HepG2 (cell line): ENCODE results near the gene EHD4. TPM values are rescaled to one million over a fixed set of nuclear protein-coding genes. Genes with fewer than 3 reads are reported as not detected.

Experiments
- ATAC-seq: fragments of 200-7000 bp; cut with Tn5 transposase; 3 replicates; pipeline ENCODE4 v1.9.1; 2020; ENCODE audit warnings: mild to moderate bottlenecking, moderate library complexity
- BruUV-seq: library from RNA; stranded (reverse); fragments of 400-500 nt; replicated peaks from 2 replicates; lab custom pipeline; 2021; lab: Mats Ljungman, UMichigan
- CTCF ChIA-PET: fragments of 300-600 bp; formaldehyde crosslinking; extraction: SDS; loops from one replicate; lab custom pipeline; 2021; ENCODE audit warnings: low total read pairs, inconsistent platforms, low intra/inter-chr PET ratio; lab: Yijun Ruan, JAX
- POLR2A ChIA-PET: fragments of 350-600 bp; sonication (Branson Sonifier 250); formaldehyde crosslinking; loops from one replicate; lab custom pipeline; 2020; ENCODE audit warnings: antibody characterized with exemption, inconsistent platforms; lab: Yijun Ruan, JAX
- DNase-seq: peaks from one replicate; pipeline ENCODE4 v3.0.0-alpha.2; 2015; ENCODE audit warnings: low spot score
- FAIRE-seq: peaks from 3 replicates; lab custom pipeline; 2011; peaks lifted over from hg19 to GRCh38; lab: Jason Lieb, UNC
- H2AFZ ChIP-seq: one replicate; pipeline ENCODE4 v1.6.1; 2011; ENCODE audit warnings: low read length, inconsistent platforms
- H3K27ac ChIP-seq: fragments of 300-600 bp; 3 replicates; pipeline ENCODE4 v1.8.0; 2011; ENCODE audit warnings: mixed run types, mild to moderate bottlenecking, mixed read lengths, low read length, inconsistent platforms; ENCODE audit not compliant: insufficient read depth; ENCODE audit errors: extremely low read length
- H3K27me3 ChIP-seq, 2 experiments: fragments of 200-600 bp in 1 of 2; 2 replicates in 1 of 2; 3 replicates in 1 of 2; pipeline versions ENCODE4 v1.6.0 to v1.8.0; 2011; ENCODE audit warnings: low read length in 2 of 2, mild to moderate bottlenecking in 2 of 2, moderate library complexity in 2 of 2, inconsistent platforms in 1 of 2; ENCODE audit not compliant: insufficient read depth in 2 of 2, control insufficient read depth in 1 of 2
- H3K36me3 ChIP-seq, 2 experiments: fragments of 200-600 bp in 1 of 2; replicated peaks in 1 of 2; 2 replicates in 1 of 2; 3 replicates in 1 of 2; pipeline versions ENCODE4 v1.5.1 to v1.8.0; 2011; ENCODE audit warnings: low read length in 2 of 2, inconsistent platforms in 1 of 2; ENCODE audit not compliant: insufficient read depth in 2 of 2, control insufficient read depth in 1 of 2
- H3K4me1 ChIP-seq: 2 replicates; pipeline ENCODE4 v1.5.1; 2012; ENCODE audit warnings: low read length, inconsistent platforms; ENCODE audit not compliant: insufficient read depth
- H3K4me2 ChIP-seq: 2 replicates; pipeline ENCODE4 v1.6.0; 2011; ENCODE audit warnings: low read depth, low read length, inconsistent platforms
- H3K4me3 ChIP-seq, 3 experiments: fragments of 200-600 bp in 1 of 3; sonication (generic), shearing (Covaris generic) in 1 of 3; replicated peaks in 1 of 3; 2 replicates each; pipeline ENCODE4 v1.5.1; 2011 to 2016; ENCODE audit warnings: low read length in 3 of 3, inconsistent platforms in 2 of 3, low read depth in 2 of 3, mild to moderate bottlenecking in 2 of 3, control low read depth in 1 of 3, mixed read lengths in 1 of 3; ENCODE audit not compliant: insufficient read depth in 1 of 3
- H3K79me2 ChIP-seq: one replicate; pipeline ENCODE4 v1.6.1; 2011; ENCODE audit warnings: low read length, inconsistent platforms; ENCODE audit not compliant: insufficient read depth
- H3K9ac ChIP-seq: 2 replicates; pipeline ENCODE4 v1.6.0; 2011; ENCODE audit warnings: mild to moderate bottlenecking, low read depth, low read length, inconsistent platforms; ENCODE audit not compliant: insufficient read depth
- H3K9me3 ChIP-seq: 2 replicates; pipeline ENCODE4 v1.5.1; 2012; ENCODE audit warnings: mild to moderate bottlenecking, low read length
- H4K20me1 ChIP-seq: 2 replicates; pipeline ENCODE4 v1.6.0; 2011; ENCODE audit warnings: inconsistent platforms, mild to moderate bottlenecking, low read length, moderate library complexity; ENCODE audit not compliant: insufficient read depth
- MNT ChIP-seq: fragments of 450-650 bp; IDR thresholded peaks from 2 replicates; pipeline ENCODE4 v1.6.1; 2016
- TEAD3 ChIP-seq: optimal IDR thresholded peaks from 2 replicates; pipeline ENCODE3; 2016; ENCODE audit warnings: borderline replicate concordance
- THAP9 ChIP-seq: sonication (generic); formaldehyde crosslinking; IDR thresholded peaks from 2 replicates; pipeline ENCODE4; 2020; ENCODE audit warnings: missing genetic modification reagents, mild to moderate bottlenecking, borderline replicate concordance
- ZMYM3 ChIP-seq: sonication (generic); formaldehyde crosslinking; IDR thresholded peaks from 2 replicates; pipeline ENCODE4 v1.5.1; 2020; ENCODE audit warnings: mild to moderate bottlenecking, missing genetic modification reagents
- WGBS: methylation state at CpG from one replicate; pipeline ENCODE4 v1.1.6; 2017; ENCODE audit warnings: low lambda C conversion rate; 5-methylcytosine and 5-hydroxymethylcytosine counted together
- in situ Hi-C: cut with HindIII; loops from 2 replicates; pipeline ENCODE4 v1.10.0; 2017; ENCODE audit warnings: low pct_unique_long_range_greater_than_20kb; ENCODE audit not compliant: extremely low pct_ligation_motif_present
- intact Hi-C: fragments of 100-400 bp; cut with micrococcal nuclease; formaldehyde crosslinking; loops from one replicate; pipeline ENCODE4 v1.10.0; 2022; ENCODE audit not compliant: unreplicated experiment
- polyA plus RNA-seq, 8 experiments: library from polyadenylated mRNA; depleted of rRNA in 3 of 8; stranded (reverse) in 7 of 8; unstranded in 1 of 8; fragments of >200 nt; fragmentation: Illumina TruSeq in 4 of 8; extraction: Trizol in 4 of 8; gene quantifications; 2 replicates each; pipeline versions ENCODE4 v1.2.1 to v1.2.3, GENCODE V29; 2011 to 2016; ENCODE audit warnings: low read depth in 4 of 8, missing spikeins in 1 of 8, mixed read lengths in 1 of 8; ENCODE audit not compliant: insufficient read depth in 1 of 8
- total RNA-seq, 5 experiments: library from RNA; depleted of rRNA; stranded (reverse); fragments of >200 nt; fragmentation: Illumina TruSeq; extraction: Trizol; gene quantifications; 2 replicates each; pipeline ENCODE4 v1.2.3, GENCODE V29; 2016; ENCODE audit warnings: low read depth in 1 of 5

Gene EHD4
- total and polyA plus RNA-seq, 2 of the 13 experiments (the other 11 are each of a cell fraction or from before 2014, with no cell fraction given) = 3.1 to 4.8 TPM

- TF ChIP-seq TEAD3 (CRISPR knock-in tag) (no peak), ZMYM3 (CRISPR knock-in tag) (no peak)
- TF ChIP-seq, all 625 proteins: peak for 0
Measured at GRCh38 chr15:41918506-41919126, 53.7 kb downstream of the EHD4 start (continued).

GRCh38 chr15:41917767-41918430 is 54.5 kb downstream of the EHD4 start:
- no peak overlapping the region for H2AFZ ChIP-seq
- no peaks in the 10 kb centered on the region for H4K20me1 ChIP-seq
- FAIRE-seq (no peak), ATAC-seq (no peak), DNase-seq (no peak)
- no peak overlapping the region for H3K4me3 ChIP-seq
- no peaks in the 10 kb centered on the region for H3K27me3 ChIP-seq
- no peak for TF ChIP-seq THAP9
- TF ChIP-seq MNT = peak; percentile 27; the same call in 1 of the 2 replicates
- intact Hi-C loops (no loop called here), in situ Hi-C loops (no loop called here)
- no peak overlapping the region for H3K4me2 ChIP-seq
- no peaks in the 10 kb centered on the region for H3K79me2 ChIP-seq
- no peak overlapping the region for H3K27ac ChIP-seq
- H3K4me1 ChIP-seq = peaks cover 35% of the 10 kb centered on the region
- no peaks in the 10 kb centered on the region for H3K9me3 ChIP-seq
- ChIA-PET CTCF (no interaction called here), POLR2A (no interaction called here)
- H3K9ac ChIP-seq = no peak overlapping the region
- BruUV-seq = no TSS peak
- H3K36me3 ChIP-seq = peaks cover 0 to 6% of the 10 kb centered on the region in 2 experiments; a peak in 1 of 5 replicates
- WGBS = 95% methylated on average over 2 of the region's 10 CpGs
